Activated CD4-positive, CD25-positive, alpha-beta regulatory T cell treated with anti-CD3 and anti-CD28 coated beads, Interleukin-2, amount 50 U/mL, for 16 hours (primary cell): ENCODE results near the gene ATP1A1.

Source experiments
- DNase-seq: peaks from one replicate; pipeline ENCODE4 v3.0.0-alpha.2; 2020; ENCODE audit warnings: low read depth, low spot score

ATP1A1 gene

GRCh38 chr1:116391185-116391584 lies 18.1 kb downstream of the ATP1A1 start:
- DNase-seq = no peak

GRCh38 chr1:116392717-116393404 lies 19.8 kb downstream of the ATP1A1 start:
- DNase-seq = no peak

- DNase-seq = no peak
Observed at GRCh38 chr1:116393792-116394191, 20.7 kb downstream of the ATP1A1 start.

- DNase-seq = no peak
Observed at GRCh38 chr1:116394270-116394669, 21.2 kb downstream of the ATP1A1 start.

GRCh38 chr1:116396769-116397168 lies 23.7 kb downstream of the ATP1A1 start:
- no peak for DNase-seq

- DNase-seq = no peak
Observed at GRCh38 chr1:116397728-116398127, 24.7 kb downstream of the ATP1A1 start.

- no peak for DNase-seq
Observed at GRCh38 chr1:116400780-116401179, 27.7 kb downstream of the ATP1A1 start.

GRCh38 chr1:116401646-116402176 lies 28.7 kb downstream of the ATP1A1 start:
- no peak for DNase-seq

- no peak for DNase-seq
Observed at GRCh38 chr1:116402333-116402732, 29.3 kb downstream of the ATP1A1 start.

GRCh38 chr1:116403496-116404136 lies 30.6 kb downstream of the ATP1A1 start:
- DNase-seq = no peak

GRCh38 chr1:116404699-116405098 lies 31.7 kb downstream of the ATP1A1 start:
- DNase-seq = no peak

- no peak for DNase-seq
Observed at GRCh38 chr1:116405241-116406135, 32.4 kb downstream of the ATP1A1 start.

GRCh38 chr1:116407033-116407432 lies 34.0 kb downstream of the ATP1A1 start:
- DNase-seq = no peak

- DNase-seq = no peak
Observed at GRCh38 chr1:116408193-116408592, 35.1 kb downstream of the ATP1A1 start.

GRCh38 chr1:116408803-116409720 lies 36.0 kb downstream of the ATP1A1 start:
- DNase-seq = no peak

- DNase-seq = no peak
Observed at GRCh38 chr1:116409751-116410191, 36.7 kb downstream of the ATP1A1 start.

- DNase-seq = no peak
Observed at GRCh38 chr1:116411784-116412479, 38.9 kb downstream of the ATP1A1 start.

GRCh38 chr1:116412480-116412798 lies 39.4 kb downstream of the ATP1A1 start:
- DNase-seq = no peak

- DNase-seq = no peak
Observed at GRCh38 chr1:116412898-116413297, 39.9 kb downstream of the ATP1A1 start.

GRCh38 chr1:116413414-116413813 lies 40.4 kb downstream of the ATP1A1 start:
- DNase-seq = no peak

GRCh38 chr1:116414364-116414763 lies 41.3 kb downstream of the ATP1A1 start:
- DNase-seq = no peak
